NCI-H1930 (cell line): ENCODE data around the gene SRM.
A peak's percentile ranks its signal among the peaks of the same experiment; 100 is the strongest.
"Not testable (repeated sequence)": the region's sequence is repeated elsewhere in the genome, so short reads cannot be mapped to it uniquely, and the experiment has no call there.

Experiments used
- DNase-seq, 2 experiments: peaks; one replicate each; lab custom pipeline; 2025; lab: John Stamatoyannopoulos, UW

The SRM gene

DNA sequence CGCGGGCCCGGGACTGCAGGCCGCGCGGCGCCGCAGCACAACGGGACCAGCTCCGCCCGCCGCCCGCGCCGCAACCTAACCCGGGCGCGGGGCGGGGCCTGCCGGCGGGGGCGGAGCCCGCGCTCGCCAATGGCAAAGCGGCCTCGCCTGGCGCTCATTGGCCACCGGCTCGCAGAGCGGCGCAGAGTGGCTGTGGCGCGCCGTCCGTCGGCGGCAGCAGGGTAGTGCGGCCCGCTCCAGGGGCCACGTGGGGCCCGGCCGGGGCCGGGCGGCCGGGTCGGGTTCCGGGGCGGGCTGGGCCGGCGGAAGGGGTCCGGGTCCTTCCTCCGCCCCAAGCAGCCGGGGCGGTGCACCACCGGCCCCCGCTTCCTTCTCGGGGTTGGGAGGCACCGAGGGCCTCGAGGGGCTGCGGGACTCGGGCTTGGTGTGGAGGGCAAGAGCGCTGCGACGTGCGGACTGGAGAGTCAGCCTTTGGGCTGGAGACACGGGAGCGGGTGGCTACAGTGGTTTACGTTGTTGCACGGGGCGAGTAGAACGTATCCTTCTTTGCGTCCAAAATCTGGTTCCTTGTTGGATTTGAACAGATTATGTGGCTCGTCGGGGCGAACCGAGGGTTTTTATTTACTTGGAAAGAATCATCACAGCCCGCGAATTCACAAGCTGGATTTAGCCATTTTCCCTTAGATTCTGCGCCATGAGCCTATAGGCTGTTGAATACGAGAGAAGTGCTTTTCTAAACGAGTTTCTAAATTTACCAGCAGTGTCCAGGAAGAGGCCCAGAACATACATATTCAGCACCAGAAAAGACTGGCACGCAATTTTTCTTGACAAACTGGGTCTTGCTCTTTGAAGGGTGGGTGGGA lies at the start of gene SRM:
TSS of gene SRM (minus strand) at position 51 of the 863 bp plus-strand sequence. CDS start 75 bp downstream, outside the sequence.
- peak; percentile 77 to 89 for DNase-seq

DNA sequence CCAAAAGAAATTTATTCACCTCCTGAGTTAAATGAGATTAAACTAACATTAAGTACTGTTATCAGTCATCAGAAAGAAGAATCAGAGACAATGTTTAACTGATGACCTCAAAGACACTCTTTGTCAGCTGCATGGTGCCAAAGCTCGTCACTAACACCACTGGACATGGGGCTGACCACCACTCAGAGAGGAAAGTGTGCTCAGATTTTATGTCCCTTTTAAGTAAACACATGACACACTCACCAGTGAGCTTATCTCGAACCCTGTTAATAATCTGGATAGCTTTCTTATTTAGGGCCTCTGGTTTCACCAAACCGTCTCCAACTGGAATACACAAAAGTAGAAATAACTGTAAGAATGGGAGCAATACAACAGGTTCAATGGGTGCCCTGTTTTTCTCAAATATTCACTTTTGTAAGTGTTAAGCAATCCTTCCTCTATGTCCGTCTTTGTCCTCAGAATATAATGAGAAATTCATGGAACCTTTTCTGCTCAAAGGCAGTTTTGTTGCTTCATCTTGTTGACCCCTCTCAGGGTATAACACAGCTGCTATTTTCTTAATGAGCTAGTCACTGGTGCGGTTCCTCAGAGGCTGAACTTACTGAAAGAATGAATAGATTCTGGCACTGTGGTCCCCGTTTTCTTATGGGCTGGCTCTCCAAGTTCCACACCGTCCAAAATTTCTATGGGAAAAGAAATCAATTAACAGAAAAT lies 49.4 kb upstream of the SRM start:
- no peak for DNase-seq

DNA sequence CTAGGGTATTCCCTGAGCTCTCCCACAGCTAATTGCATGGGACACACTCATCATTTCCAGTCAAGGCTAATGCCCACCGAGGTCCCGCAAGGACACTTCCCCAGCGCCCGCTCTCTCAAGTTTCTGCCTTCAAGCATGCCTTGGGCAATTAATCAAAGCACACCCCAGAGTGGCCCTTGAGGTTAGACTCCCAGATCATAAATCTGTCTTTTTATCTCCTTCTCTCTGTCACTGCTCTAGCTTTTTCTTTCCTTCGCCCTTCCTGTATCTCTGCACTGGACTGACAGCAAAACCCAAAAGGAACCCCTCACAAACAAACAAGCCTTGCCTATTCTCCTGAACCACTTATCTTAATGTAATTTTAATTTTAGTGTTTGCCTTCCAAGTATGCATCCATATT lies 47.8 kb upstream of the SRM start:
- DNase-seq, result no peak

DNA sequence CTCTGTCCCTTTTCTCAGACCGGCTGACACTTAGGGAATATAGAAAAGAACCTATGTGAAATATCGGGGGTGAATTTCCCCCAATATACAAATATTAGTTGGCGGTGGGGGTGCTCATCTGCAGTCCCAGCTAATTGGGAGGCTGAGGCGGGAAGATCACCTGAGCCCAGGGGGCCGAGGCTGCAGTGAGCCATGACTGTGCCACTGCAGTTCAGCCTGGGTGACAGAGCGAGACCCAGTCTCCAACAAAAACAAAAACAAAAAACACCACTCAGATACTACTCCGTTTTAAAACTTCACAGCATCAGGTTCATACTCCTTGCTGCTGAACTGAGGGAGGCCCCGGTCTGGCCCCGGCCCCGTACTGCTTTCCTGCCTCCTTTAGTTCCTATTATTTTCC lies 45.8 kb upstream of the SRM start:
- DNase-seq, result no peak

DNA sequence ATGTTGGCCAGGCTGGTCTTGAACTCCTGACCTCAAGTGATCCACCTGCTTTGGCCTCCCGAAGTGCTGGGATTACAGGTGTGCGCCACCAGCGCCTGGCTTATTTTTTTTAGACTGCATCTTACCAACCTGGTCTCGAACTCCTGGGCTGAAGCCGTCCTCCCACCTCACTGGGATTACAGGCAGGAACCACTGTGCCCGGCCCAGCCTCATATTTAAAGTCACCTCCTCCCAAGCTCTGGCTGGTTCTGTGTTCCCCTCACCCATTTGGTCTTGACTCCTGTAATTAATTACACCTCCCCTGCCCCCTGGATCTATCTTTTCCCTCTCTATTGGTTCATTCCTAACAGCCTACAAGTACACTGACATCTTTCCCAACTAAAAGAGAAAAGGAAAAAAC lies 41.5 kb upstream of the SRM start:
- no peak for DNase-seq

DNA sequence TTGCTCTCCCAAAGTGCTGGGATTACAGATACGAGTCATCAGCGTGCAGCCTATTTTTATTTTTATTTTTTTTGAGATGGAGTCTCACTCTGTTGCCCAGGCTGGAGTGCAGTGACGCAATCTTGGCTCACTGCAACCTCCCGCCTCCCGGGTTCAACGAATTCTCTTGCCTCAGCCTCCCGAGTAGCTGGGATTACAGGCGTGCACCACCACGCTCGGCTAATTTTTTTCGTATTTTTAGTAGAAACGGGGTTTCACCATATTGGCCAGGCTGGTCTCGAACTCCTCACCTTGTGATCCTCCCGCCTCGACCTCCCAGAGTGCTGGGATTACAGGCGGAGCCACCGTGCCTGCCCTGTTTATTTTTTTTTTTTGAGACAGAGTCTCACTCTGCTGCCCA lies 41.0 kb upstream of the SRM start:
- DNase-seq, result not testable (repeated sequence)

DNA sequence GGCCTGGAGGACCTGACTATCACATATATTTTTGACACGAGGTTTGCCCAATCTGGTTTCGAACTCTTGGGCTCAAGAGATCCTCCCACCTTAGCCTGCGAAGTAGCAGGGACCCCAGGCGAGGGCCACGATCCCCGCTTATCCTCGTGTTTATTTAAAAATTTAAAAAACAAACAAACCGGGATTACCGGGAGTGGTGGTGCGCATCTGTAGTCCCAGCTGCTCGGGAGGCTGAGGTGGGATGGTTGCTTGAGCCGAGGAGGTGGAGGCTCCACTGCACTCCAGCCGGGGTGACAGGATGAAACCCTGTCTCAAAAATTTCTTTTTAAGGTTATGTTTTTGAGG lies 40.3 kb upstream of the SRM start:
- DNase-seq, result no peak

DNA sequence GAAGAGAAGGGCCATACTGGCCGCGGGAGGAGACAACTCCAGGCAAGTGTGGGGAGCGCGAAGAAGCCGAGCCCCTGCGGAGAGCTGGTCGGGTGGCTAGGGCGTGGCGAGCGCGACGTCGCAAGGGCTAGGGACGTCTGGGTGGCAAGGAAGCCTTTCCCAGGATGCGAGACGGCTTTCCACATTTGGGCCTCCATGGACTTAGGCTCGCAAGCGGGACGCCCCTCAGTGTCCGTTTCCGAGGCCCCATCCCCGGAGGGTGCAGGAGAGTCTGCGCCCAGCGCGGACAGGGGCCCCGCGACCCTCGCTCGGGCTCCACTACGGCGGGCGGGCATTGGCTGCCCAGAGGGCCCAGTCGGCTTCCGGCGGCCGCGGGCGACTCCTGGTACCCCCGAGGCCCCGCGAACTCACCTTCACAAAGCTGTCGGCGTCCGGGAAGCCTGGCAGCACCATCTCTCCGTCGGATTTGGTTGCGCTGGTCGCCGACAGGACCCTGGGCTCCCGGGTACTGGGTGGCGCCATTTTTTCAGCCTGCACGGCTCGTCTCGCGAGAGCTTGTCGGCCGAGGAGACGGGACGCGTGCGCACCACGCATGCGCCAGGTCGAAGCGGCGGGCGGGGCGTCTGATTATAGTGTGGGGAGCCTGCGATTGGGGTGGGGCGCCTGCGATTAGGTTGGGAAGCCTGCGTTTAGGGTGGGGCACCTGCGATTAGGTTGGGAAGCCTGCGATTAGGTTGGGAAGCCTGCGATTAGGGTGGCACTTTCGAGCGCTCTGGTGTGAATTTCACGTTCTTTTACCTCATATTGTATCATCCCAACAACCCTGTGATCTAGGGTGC lies 39.7 kb upstream of the SRM start, which contains the start of gene EXOSC10:
TSS of gene EXOSC10 (minus strand) at position 560 of the 839 bp plus-strand sequence. CDS start at position 522, 38 bp downstream.
- peak; percentile 84 to 91 for DNase-seq

DNA sequence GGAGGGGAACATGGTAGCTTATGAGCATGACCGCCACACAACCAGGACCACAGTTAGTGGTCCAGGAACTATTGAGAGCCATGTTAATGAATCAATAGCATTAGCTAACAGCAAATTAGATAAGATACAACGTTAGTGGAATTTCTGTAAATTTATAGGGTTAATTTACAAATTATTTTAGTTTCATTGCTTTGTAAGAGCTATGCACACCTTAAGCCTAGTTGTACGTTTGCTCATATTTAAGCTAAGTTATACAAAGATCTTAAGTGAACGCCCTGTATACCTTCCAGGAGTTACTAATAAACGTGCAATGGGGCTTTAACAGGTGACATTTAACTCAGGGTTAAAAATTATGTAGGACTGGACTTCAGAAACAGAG lies 39.1 kb upstream of the SRM start:
- no peak for DNase-seq

DNA sequence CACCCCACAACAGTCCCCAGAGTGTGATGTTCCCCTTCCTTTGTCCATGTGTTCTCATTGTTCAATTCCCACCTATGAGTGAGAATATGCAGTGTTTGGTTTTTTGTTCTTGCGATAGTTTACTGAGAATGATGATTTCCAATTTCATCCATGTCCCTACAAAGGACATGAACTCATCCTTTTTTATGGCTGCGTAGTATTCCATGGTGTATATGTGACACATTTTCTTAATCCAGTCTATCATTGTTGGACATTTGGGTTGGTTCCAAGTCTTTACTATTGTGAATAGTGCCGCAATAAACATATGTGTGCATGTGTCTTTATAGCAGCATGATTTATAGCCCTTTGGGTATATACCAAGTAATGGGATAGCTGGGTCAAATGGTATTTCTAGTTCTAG lies 24.0 kb upstream of the SRM start:
- not testable (repeated sequence) for DNase-seq

DNA sequence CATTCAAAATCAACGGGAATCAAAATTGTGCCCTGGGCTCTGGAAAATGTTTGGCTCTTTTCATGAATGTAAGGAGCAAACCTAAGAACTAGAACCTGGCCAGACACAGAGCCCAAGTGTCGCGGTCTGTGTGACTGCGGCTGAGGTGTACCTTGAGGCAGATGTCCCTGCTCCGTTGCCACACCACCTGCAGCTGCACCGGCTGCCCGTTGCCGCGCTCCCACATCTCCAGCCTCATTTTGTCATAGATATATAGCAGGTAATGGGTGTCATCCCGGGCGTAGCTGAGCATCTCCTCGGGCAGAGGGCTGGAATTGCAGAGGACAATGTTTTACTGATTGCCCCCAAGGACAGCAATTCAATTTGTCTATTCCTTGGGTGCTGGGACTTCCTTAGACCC lies 21.1 kb upstream of the SRM start:
- DNase-seq, result no peak

DNA sequence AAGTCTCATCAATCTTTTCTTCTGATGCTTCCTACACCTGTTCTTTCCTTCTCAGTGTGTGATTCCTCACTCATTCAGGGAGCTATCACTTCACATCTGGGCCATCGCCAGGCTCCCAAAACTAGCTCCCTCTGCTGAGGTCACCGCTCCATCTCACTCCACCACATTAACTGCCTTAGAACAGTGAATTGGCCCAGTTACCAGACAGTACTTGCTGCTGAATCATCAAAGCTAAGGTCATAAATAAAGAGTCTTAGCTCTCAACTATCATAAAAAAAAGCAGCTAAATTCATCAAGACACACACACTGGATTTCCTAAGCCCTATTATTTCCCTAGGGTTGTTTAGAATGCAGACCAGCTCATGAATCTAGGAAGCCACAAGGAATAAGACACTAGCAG lies 18.8 kb upstream of the SRM start:
- no peak for DNase-seq

DNA sequence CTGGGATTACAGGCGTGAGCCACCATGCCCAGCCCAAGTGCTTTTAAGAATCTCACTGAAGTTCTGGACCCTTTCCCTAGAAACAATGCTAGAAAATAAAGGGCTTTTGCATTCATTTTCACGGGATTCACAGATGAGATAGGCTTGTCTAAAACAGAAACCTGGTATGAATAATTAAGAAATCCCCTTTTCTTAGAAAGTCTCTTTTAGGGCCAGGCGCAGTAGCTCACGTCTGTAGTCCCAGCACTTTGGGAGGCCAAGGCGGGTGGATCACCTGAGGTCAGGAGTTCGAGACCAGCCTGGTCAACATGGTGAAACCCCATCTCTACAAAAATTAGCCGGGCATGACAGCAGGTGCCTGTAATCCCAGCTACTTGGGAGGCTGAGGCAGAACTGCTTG lies 13.6 kb upstream of the SRM start:
- not testable (repeated sequence) for DNase-seq

DNA sequence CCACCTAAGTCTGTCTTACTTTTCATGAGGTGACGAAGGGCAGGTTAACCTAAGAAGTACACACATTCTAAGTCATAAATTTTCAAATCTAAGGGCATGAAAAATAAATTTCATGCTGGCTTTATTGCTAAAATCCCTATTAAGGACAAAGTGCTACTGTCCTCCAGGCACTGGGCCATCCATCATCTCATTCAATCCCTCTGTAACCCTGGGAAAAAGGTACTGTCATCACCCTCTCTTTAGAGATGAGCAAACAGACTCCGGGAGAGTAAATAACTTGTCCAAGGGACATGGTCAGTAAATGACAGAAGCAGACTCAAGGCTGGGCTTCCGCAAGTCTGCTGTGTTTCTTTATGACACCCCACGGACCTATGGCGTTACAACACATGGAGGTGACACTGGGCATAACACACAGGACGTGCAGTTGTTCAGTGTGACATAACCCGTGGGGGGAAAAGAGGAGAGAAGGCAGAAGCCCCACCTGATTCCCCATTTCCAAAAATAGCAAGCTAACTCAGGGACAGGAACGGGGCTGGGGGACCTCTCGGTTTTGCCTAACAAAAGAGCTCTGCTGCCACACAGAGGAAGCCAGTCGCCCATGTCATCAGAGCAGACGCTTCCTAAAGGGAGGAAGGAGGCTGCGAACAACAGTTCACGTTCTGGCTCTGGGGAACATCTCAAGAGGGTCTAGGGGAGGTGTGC lies 12.5 kb upstream of the SRM start:
- DNase-seq, result peak; percentile 25 to 51

DNA sequence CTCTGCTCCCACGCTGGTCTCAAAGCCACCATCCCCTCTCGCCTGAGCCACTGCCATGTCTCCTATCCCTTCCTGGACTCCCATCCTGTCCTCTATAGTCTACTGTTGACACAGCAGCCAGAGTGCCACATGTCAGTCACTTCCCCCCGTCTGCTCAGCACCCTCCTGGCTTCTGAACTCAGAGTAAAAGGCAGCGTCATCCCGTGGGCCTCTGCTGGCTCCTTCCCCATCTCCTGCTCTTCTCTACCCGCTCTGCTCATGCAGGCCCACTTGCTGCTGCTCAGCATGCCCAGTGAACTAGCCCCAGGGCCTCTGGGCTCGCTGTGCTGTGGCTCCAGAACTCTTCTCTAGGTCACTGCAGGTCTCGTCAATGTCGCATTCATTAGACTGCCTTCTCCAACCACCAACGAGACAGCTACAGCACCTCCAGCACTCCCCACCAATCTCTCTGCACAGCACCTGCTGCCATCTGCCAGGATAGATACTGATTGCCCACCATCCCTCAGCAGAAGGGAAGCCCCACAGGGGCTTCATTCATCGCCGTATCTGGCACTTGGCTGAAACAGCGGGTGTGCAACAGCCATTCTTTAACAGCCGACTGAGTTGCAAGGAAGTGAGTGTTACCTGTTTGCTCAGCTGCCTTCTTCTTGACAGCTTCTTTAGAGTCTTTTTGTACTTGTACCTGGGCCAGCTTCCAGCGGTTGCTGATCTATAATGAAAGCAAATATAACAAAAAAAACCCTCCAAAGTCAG lies 11.8 kb upstream of the SRM start:
- DNase-seq, result peak; percentile 47 to 52

DNA sequence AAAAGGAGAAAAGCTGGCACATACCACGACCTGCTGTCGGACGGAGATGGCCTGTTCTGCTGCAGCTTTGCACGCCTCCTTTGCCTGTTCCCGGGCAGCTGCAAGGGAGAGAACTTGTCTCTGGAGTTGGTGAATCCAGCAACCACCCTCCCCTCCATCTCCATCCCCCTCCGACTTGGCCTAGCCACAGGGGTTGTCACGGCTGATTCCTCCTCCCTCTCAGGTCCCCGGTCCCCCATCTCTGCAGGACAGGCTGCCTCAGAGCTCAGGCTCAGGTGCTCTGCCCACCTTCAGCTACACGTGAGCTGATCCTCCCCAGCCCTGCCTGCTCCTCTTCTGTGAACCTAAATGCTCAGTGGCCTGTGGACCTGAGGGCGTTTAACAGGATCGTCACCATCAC lies 11.1 kb upstream of the SRM start:
- no peak for DNase-seq

DNA sequence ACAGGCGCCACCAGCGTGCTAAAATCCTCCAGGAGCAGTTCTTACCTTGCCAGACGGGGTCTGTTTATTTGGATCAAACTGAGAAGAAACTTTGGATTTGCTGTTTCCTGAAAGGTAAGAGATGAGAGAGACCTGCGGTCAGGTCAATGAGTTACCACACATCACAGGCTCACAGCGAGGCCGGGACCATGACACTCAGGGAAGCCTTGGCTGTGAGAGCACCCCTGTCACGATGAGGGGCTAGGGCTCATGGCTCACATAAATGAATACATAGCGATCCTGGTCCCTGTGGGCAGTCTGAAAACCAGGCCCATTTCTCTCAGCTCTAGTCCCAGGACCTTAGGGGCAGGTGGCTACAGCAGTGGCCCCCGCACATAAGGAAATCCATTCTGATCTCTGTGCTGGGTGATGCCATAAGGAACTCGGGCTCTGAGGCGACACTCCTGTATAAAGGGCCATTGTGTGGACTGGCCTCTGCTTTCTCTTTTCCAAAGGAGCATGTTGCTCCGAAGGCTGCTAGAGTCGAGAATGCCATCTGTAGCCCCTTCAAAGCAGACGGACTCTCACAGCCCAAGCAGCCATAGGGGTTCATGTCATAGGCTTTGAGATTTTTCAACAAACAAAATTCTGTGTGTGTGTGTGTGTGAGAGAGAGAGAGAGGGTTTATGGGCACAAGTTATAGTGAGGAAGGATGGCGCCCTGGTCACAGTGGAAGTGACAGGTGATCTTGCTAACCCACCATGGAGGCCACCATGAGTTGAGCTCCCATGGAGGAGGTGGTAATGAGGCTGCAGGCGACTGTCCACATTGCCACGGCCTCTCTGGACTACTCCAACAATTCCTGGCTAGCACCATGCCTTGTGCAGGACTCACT lies 9.0 kb upstream of the SRM start:
- no peak for DNase-seq

DNA sequence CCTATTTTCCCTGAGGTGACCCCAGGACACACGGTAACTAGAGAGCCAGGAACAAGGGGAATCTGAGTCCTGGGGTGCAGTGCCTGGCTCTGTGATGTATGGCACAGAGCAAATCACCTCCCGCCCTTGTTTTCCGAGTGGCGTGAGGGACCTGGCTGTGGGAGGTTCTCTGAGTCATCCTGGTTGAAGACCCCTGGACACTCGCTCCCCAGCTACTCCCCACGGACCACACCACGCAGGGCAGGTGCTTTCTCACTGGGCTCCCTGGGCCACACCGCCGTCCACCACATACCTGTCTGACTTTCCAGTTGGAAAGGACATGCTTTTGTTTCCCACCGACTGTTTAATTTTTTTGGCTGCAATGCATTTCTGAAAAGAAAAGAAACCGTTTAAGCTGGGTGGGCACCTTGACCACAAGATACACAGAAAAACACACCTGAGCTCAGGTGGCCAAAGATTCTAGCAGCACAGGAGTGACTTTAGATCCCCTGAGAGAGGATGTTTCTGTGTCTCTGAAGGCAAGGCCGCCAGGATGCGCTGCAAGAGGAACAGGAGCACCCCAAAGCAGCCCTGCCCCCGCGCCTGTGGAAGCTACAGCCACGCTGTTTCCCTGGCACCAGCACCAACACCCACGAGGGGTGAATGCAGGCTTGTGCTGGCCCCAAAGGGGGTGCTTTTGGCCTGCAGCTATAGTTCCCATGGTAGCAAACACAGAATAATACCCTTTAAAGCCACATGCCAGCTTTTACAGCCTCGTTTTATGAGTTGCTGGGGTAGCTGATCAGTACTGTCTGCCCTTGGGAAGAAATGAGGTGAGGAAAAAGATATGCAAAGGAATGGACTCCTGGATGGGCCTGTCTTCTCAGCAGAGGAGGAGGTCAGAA lies 8.1 kb upstream of the SRM start:
- no peak for DNase-seq

DNA sequence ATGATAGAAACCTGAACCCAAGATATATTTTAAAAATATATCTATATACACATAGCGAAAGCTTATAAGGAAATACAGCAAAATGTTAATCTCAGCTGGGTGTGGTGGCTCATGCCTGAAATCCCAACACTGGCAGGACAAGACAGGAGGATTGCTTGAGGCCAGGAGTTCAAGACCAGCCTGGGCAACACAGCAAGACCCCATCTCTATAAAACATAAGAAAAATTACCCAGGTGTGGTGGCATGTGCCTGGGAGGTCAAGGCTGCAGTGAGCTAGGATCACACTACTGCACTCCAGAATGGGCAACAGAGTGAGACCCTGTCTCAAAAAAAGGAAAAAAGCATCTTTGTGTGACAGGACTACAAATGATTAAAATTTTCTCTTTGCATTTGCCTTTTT lies 6.0 kb upstream of the SRM start:
- DNase-seq, result no peak
